Adrenal gland (tissue), 12 donors: ENCODE measurements around the gene NIPAL3. TPM values are rescaled to one million over a fixed set of nuclear protein-coding genes. Genes with fewer than 3 reads are reported as not detected.
"Not testable (repeated sequence)": the region's sequence is repeated elsewhere in the genome, so short reads cannot be mapped to it uniquely, and the experiment has no call there.

Source experiments
- DNase-seq, 7 donors: peaks; one replicate each; pipeline ENCODE4 v3.0.0-alpha.2; 2019 to 2020
- H3K27ac ChIP-seq, 5 donors: fragments of 200-600 bp; sonication (generic) in 4 of 5; 1 replicate in 3 of 5; 2 replicates in 2 of 5; pipeline versions ENCODE4 v1.5.1 to v1.8.0; 2016 to 2020; ENCODE audit warnings: mild to moderate bottlenecking in 1 of 5
- H3K27me3 ChIP-seq: fragments of 200-600 bp; 2 replicates; pipeline ENCODE4 v1.8.0; 2021
- H3K36me3 ChIP-seq, 2 donors: fragments of 200-600 bp; replicated peaks in 1 of 2; 1 replicate in 1 of 2; 2 replicates in 1 of 2; pipeline versions ENCODE4 v1.5.1 to v1.8.0; 2018 to 2022
- H3K4me1 ChIP-seq, 2 donors: fragments of 200-600 bp; replicated peaks in 1 of 2; 1 replicate in 1 of 2; 2 replicates in 1 of 2; pipeline versions ENCODE4 v1.5.1 to v1.8.0; 2018 to 2021
- H3K4me3 ChIP-seq, 4 donors: fragments of 200-600 bp; sonication (generic) in 3 of 4; one replicate each; pipeline ENCODE4 v1.5.1; 2016 to 2018
- H3K9me3 ChIP-seq, 3 donors: fragments of 200-600 bp; sonication (generic) in 1 of 3; replicated peaks in 1 of 3; 1 replicate in 2 of 3; 2 replicates in 1 of 3; pipeline versions ENCODE4 v1.5.1 to v1.8.0; 2016 to 2021
- CTCF ChIP-seq, 6 experiments: fragments of 450-650 bp in 4 of 6; fragments of 200-600 bp in 2 of 6; sonication (generic) in 1 of 6; IDR thresholded peaks; 1 replicate in 5 of 6; 2 replicates in 1 of 6; pipeline versions ENCODE4 v1.5.1 to v1.8.0; 2016 to 2021; ENCODE audit warnings: antibody characterized with exemption in 6 of 6, mild to moderate bottlenecking in 2 of 6, moderate library complexity in 1 of 6
- POLR2A ChIP-seq, 2 donors: fragments of 450-650 bp; IDR thresholded peaks; one replicate each; pipeline ENCODE4 v1.6.1; 2017; ENCODE audit warnings: antibody characterized with exemption in 2 of 2, mild to moderate bottlenecking in 2 of 2, moderate library complexity in 1 of 2
- WGBS, 4 donors: extraction: QIAGEN DNeasy Blood & Tissue Kit in 2 of 4; methylation state at CpG; one replicate each; pipeline versions ENCODE4 v1.1.5 to v1.1.7; 2013 to 2017; 5-methylcytosine and 5-hydroxymethylcytosine counted together
- intact Hi-C, 2 donors: fragments of 100-400 bp; cut with DNase I; formaldehyde crosslinking; loops; one replicate each; pipeline versions ENCODE4 v1.14.1 to v1.15.0; 2022 to 2023
- polyA plus RNA-seq, 3 donors: library from polyadenylated mRNA; stranded (reverse); fragments of 200-250 nt in 2 of 3; fragments of 350-450 nt in 1 of 3; fragmentation: Illumina TruSeq in 1 of 3; extraction: RNeasy Lipid Tissue Mini Kit (QIAGEN cat#74804) in 1 of 3; gene quantifications; one replicate each; pipeline ENCODE4 v1.2.3, GENCODE V29; 2013 to 2014
- total RNA-seq, 9 donors: library from RNA; depleted of rRNA in 4 of 9; stranded (reverse); fragments of >200 nt in 4 of 9; fragments of 120-200 nt in 1 of 9; fragmentation: NEBNext Ultra II Directional in 1 of 9; extraction: Animal tissue kit (Norgen Biotek cat#: 25700) in 1 of 9; gene quantifications; one replicate each; pipeline versions ENCODE4 v1.1.0 to v1.2.4, GENCODE V29; 2013 to 2023
- donor health status: healthy with polysubstance abuse.
- donor health status: Bipolar disorder and iron deficiency.
- donor health status: DM: yes; HTN: yes; CAD: no.
- donor health status: DM: no; HTN: no; CAD: no.
- donor health status: DM: no; HTN: no; CAD: no.
- donor health status: DM: yes; HTN: yes; CAD: no.

NIPAL3 gene
- total and polyA plus RNA-seq, 12 donors = 5.6 to 88.4 (median 28.0) TPM

DNA sequence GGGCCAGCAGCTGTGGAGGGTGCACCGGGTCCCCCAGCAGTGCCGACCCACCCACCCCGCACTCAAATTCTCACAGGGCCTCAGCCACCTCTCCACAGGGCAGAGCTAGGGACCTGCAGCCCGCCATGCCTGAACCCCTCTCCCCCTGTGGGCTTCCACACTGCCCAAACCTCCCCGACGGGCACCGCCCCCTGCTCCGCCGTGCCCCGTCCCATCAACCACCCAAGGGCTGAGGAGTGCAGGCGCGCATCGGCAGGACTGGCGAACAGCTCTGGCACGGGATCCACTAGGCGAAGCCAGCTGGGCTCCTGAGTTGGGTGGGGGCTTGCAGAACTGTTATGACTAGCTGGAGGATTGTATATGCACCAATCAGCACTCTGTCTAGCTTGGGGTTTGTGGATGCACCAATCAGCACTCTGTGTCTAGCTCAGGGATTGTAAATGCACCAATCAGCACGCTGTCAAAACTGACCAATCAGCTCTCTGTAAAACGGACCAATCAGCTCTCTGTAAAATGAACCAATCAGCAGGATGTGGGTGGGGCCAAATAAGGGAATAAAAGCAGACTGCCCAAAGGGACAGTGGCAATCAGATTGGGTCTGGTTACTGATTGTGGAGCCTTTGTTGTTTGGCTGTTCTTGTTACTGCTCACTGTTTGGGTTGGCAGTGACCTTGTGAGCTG lies 74.6 kb downstream of the NIPAL3 start:
- Histone ChIP-seq H3K9me3 (no peaks in the 10 kb centered on the region), H3K36me3 (no peaks in the 10 kb centered on the region), H3K4me3 (no peak overlapping the region), H3K4me1 (no peaks in the 10 kb centered on the region), H3K27me3 (no peaks in the 10 kb centered on the region), H3K27ac (no peak overlapping the region)
- peak in 1 of 7 donors; percentile 18 for DNase-seq
- intact Hi-C loops = no loop called here
- 95 to 100% (median 96%) methylated on average over 1 to 18 of the region's 18 CpGs for WGBS, 4 donors
- TF ChIP-seq CTCF (IDR thresholded peaks at IDR 0.05) (no peak), POLR2A (IDR thresholded peaks at IDR 0.05) (no peak)

- intact Hi-C loops = no loop called here
- Histone ChIP-seq H3K9me3 (no peaks in the 10 kb centered on the region), H3K27ac (no peak overlapping the region), H3K4me3 (no peak overlapping the region), H3K36me3 (no peaks in the 10 kb centered on the region), H3K27me3 (no peaks in the 10 kb centered on the region), H3K4me1 (no peaks in the 10 kb centered on the region)
- WGBS, 4 donors = 47 to 56% (median 49%) methylated on average over 15 of the region's 15 CpGs
- DNase-seq = peak in 1 of 7 donors; percentile 24
- TF ChIP-seq CTCF (IDR thresholded peaks at IDR 0.05) (no peak), POLR2A (IDR thresholded peaks at IDR 0.05) (no peak)
Measured at GRCh38 chr1:24491577-24492360, 76.2 kb downstream of the NIPAL3 start.

GRCh38 chr1:24492935-24493334 lies 77.3 kb downstream of the NIPAL3 start:
- H3K27me3 ChIP-seq, DNase-seq, H3K36me3 ChIP-seq, H3K4me3 ChIP-seq, H3K4me1 ChIP-seq, intact Hi-C loops, H3K9me3 ChIP-seq, H3K27ac ChIP-seq: not testable (repeated sequence)
- WGBS, 4 donors = 65 to 80% (median 79%) methylated on average over 9 of the region's 9 CpGs

- H3K27me3 ChIP-seq = no peaks in the 10 kb centered on the region
- TF ChIP-seq CTCF (IDR thresholded peaks at IDR 0.05) (no peak), POLR2A (IDR thresholded peaks at IDR 0.05) (no peak)
- intact Hi-C loops = no loop called here
- DNase-seq = no peak
- WGBS, 4 donors = 76 to 89% (median 82%) methylated on average over 3 of the region's 3 CpGs
- H3K27ac ChIP-seq = no peak overlapping the region
- no peaks in the 10 kb centered on the region for H3K9me3 ChIP-seq
- no peaks in the 10 kb centered on the region for H3K4me1 ChIP-seq
- H3K36me3 ChIP-seq = no peaks in the 10 kb centered on the region
- no peak overlapping the region for H3K4me3 ChIP-seq
Measured at GRCh38 chr1:24493785-24494184, 78.2 kb downstream of the NIPAL3 start.
